SK-N-SH treated with all-trans-retinoic acid at 6 μM for 48 hours (cell line): ENCODE data around the gene AK4.
A peak's percentile ranks its signal among the peaks of the same experiment; 100 is the strongest.

ENCODE experiments used
- ATAC-seq: fragments of 200-7000 bp; cut with Tn5 transposase; 3 replicates; pipeline ENCODE4 v1.9.1; 2020; ENCODE audit warnings: mild to moderate bottlenecking, moderate library complexity
- ARNTL ChIP-seq: fragments of 450-650 bp; formaldehyde crosslinking; IDR thresholded peaks from 2 replicates; pipeline ENCODE4 v1.5.0; 2020; ENCODE audit warnings: low read depth, mild to moderate bottlenecking, moderate library complexity, borderline replicate concordance
- BACH2 ChIP-seq: fragments of 250-450 bp; sonication (Bioruptor Pico); IDR thresholded peaks from 2 replicates; pipeline ENCODE4 v1.9.0; 2021; ENCODE audit warnings: mild to moderate bottlenecking, borderline replicate concordance
- CREB5 ChIP-seq: fragments of 250-450 bp; sonication (Bioruptor Pico); IDR thresholded peaks from 2 replicates; pipeline ENCODE4 v1.5.1; 2020; ENCODE audit warnings: low read depth, mild to moderate bottlenecking, moderate library complexity
- CSDC2 ChIP-seq: fragments of 250-450 bp; sonication (Bioruptor Pico); IDR thresholded peaks from 2 replicates; pipeline ENCODE4 v1.5.0; 2020; ENCODE audit warnings: mild to moderate bottlenecking, moderate library complexity
- CSRNP3 ChIP-seq: fragments of 250-450 bp; sonication (Bioruptor Pico); IDR thresholded peaks from 2 replicates; pipeline ENCODE4 v1.5.1; 2021; ENCODE audit warnings: mild to moderate bottlenecking, moderate library complexity
- ESRRG ChIP-seq: fragments of 250-450 bp; sonication (Bioruptor Pico); IDR thresholded peaks from 2 replicates; pipeline ENCODE4 v1.6.1; 2021; ENCODE audit warnings: mild to moderate bottlenecking
- GLIS3 ChIP-seq: fragments of 250-450 bp; sonication (Bioruptor Pico); IDR thresholded peaks from 2 replicates; pipeline ENCODE4 v1.5.0; 2020; ENCODE audit warnings: mild to moderate bottlenecking, moderate library complexity
- OSR1 ChIP-seq: fragments of 250-450 bp; sonication (Bioruptor Pico); IDR thresholded peaks from 2 replicates; pipeline ENCODE4 v1.8.0; 2022; ENCODE audit warnings: moderate library complexity, mild to moderate bottlenecking, inconsistent platforms
- PATZ1 ChIP-seq: fragments of 250-450 bp; sonication (Bioruptor Pico); IDR thresholded peaks from 2 replicates; pipeline ENCODE4 v1.8.0; 2020; ENCODE audit warnings: mild to moderate bottlenecking, moderate library complexity, borderline replicate concordance
- POU6F1 ChIP-seq: fragments of 250-450 bp; sonication (Bioruptor Pico); IDR thresholded peaks from 2 replicates; pipeline ENCODE4 v1.8.0; 2021; ENCODE audit warnings: low read depth, mild to moderate bottlenecking, moderate library complexity, borderline replicate concordance
- PPARA ChIP-seq: fragments of 250-450 bp; sonication (Bioruptor Pico); IDR thresholded peaks from 2 replicates; pipeline ENCODE4 v1.5.0; 2020; ENCODE audit warnings: mild to moderate bottlenecking, borderline replicate concordance
- RARB ChIP-seq: fragments of 250-450 bp; sonication (Bioruptor Pico); IDR thresholded peaks from 2 replicates; pipeline ENCODE4 v1.8.0; 2021; ENCODE audit warnings: mild to moderate bottlenecking, moderate library complexity
- SNAI2 ChIP-seq: fragments of 250-450 bp; sonication (Bioruptor Pico); IDR thresholded peaks from 2 replicates; pipeline ENCODE4 v1.5.0; 2020; ENCODE audit warnings: mild to moderate bottlenecking, moderate library complexity
- TCF4 ChIP-seq: fragments of 250-450 bp; sonication (Bioruptor Pico); IDR thresholded peaks from 2 replicates; pipeline ENCODE4 v1.8.0; 2021; ENCODE audit warnings: mild to moderate bottlenecking, moderate library complexity, borderline replicate concordance
- TOX ChIP-seq: fragments of 250-450 bp; sonication (Bioruptor Pico); IDR thresholded peaks from 2 replicates; pipeline ENCODE4 v1.8.0; 2021; ENCODE audit warnings: mild to moderate bottlenecking, moderate library complexity, borderline replicate concordance
- TSHZ2 ChIP-seq: fragments of 250-450 bp; sonication (Bioruptor Pico); IDR thresholded peaks from 2 replicates; pipeline ENCODE4 v1.5.0; 2020; ENCODE audit warnings: mild to moderate bottlenecking, moderate library complexity
- ZFP3 ChIP-seq: fragments of 250-450 bp; sonication (Bioruptor Pico); IDR thresholded peaks from 2 replicates; pipeline ENCODE4 v1.5.0; 2020; ENCODE audit warnings: mild to moderate bottlenecking, moderate library complexity
- ZFP30 ChIP-seq: fragments of 450-650 bp; formaldehyde crosslinking; IDR thresholded peaks from 2 replicates; pipeline ENCODE4 v1.5.0; 2022; ENCODE audit warnings: mild to moderate bottlenecking, moderate library complexity
- ZNF70 ChIP-seq: fragments of 450-650 bp; formaldehyde crosslinking; IDR thresholded peaks from 2 replicates; pipeline ENCODE4 v1.5.0; 2020; ENCODE audit warnings: mild to moderate bottlenecking, moderate library complexity
- ZNF8 ChIP-seq: fragments of 450-650 bp; formaldehyde crosslinking; IDR thresholded peaks from 2 replicates; pipeline ENCODE4 v1.5.0; 2020; ENCODE audit warnings: mild to moderate bottlenecking, moderate library complexity

The AK4 gene

GRCh38 chr1:65146908-65147423, 1.0 kb upstream of the AK4 start:
- TF ChIP-seq TCF4 (CRISPR knock-in tag) (no peak), ZFP3 (CRISPR knock-in tag) (no peak), ZNF70 (CRISPR knock-in tag) (no peak), ZNF8 (CRISPR knock-in tag) (no peak), CSRNP3 (CRISPR knock-in tag) (no peak)
- no peak for ATAC-seq

GRCh38 chr1:65147424-65148177, 402 bp upstream of the AK4 start:
- no peak for TF ChIP-seq ZNF8 (CRISPR knock-in tag)
- TF ChIP-seq RARB = no peak
- TF ChIP-seq ARNTL (CRISPR knock-in tag) = no peak
- no peak for TF ChIP-seq CREB5 (CRISPR knock-in tag)
- no peak for TF ChIP-seq GLIS3 (CRISPR knock-in tag)
- no peak for TF ChIP-seq POU6F1
- no peak for TF ChIP-seq SNAI2
- no peak for TF ChIP-seq TSHZ2 (CRISPR knock-in tag)
- TF ChIP-seq CSDC2 (CRISPR knock-in tag) = no peak
- TF ChIP-seq BACH2 (CRISPR knock-in tag) = no peak
- TF ChIP-seq CSRNP3 (CRISPR knock-in tag) = no peak
- TF ChIP-seq OSR1 (CRISPR knock-in tag) = no peak
- no peak for TF ChIP-seq TCF4 (CRISPR knock-in tag)
- no peak for TF ChIP-seq ZNF70 (CRISPR knock-in tag)
- TF ChIP-seq ZFP30 (CRISPR knock-in tag) = no peak
- no peak for TF ChIP-seq ESRRG (CRISPR knock-in tag)
- TF ChIP-seq PATZ1 (CRISPR knock-in tag) = no peak
- no peak for TF ChIP-seq TOX (CRISPR knock-in tag)
- no peak for TF ChIP-seq PPARA
- TF ChIP-seq, all 23 proteins: peak for 0

More at GRCh38 chr1:65147424-65148177, 402 bp upstream of the AK4 start:
- peak; percentile 60 for ATAC-seq
